Inferior parietal cortex (tissue), 1 donor: ENCODE data around the gene F2RL1.
"Not testable (repeated sequence)": the region's sequence is repeated elsewhere in the genome, so short reads cannot be mapped to it uniquely, and the experiment has no call there.

Experiments used
- DNase-seq: peaks from one replicate; pipeline ENCODE4 v3.0.0-alpha.2; 2016; ENCODE audit errors: extremely low spot score

F2RL1 gene, protein sequence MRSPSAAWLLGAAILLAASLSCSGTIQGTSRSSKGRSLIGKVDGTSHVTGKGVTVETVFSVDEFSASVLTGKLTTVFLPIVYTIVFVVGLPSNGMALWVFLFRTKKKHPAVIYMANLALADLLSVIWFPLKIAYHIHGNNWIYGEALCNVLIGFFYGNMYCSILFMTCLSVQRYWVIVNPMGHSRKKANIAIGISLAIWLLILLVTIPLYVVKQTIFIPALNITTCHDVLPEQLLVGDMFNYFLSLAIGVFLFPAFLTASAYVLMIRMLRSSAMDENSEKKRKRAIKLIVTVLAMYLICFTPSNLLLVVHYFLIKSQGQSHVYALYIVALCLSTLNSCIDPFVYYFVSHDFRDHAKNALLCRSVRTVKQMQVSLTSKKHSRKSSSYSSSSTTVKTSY

DNA sequence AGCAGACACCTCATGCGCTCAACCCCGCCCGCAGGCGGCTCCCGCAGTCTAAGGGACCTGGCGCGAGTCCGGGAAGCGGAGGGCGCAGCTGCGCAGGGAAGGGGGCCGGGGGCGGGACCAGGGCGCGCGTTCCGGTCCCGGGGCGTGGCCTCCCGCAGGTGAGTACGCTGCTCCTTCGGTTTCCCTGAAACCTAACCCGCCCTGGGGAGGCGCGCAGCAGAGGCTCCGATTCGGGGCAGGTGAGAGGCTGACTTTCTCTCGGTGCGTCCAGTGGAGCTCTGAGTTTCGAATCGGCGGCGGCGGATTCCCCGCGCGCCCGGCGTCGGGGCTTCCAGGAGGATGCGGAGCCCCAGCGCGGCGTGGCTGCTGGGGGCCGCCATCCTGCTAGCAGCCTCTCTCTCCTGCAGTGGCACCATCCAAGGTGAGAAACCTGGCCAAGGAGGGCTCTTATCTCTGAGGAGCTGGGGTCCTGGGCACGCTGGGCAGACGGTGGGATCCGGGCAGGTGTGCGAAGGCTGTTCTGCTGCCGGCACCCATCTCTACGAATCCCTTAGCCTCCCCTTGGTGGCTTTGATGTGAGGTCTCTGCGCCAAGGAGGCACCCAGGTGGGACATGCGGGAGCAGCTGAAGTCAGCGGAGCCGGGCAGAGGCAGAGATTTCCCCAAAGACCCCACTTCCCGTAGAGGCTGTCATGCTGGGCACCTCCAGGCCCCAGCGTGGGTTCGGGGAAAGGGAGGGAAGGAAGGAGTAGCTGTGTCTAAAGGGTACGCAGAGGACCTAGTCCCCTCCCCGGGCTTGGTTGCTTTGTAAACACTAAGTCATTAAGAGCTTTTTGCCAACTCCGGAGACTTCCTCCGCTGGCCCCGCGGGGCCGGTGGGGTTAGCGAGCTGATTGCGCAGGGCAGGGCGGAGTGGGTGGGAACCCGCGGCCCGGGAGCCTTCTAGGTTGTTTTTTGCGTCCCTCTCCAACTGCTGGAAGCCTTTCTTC, at the start of gene F2RL1:
F2RL1 (plus strand) TSS at position 187 of the 988 bp plus-strand sequence; CDS start at position 340, 153 bp downstream.
- no peak for DNase-seq

DNA sequence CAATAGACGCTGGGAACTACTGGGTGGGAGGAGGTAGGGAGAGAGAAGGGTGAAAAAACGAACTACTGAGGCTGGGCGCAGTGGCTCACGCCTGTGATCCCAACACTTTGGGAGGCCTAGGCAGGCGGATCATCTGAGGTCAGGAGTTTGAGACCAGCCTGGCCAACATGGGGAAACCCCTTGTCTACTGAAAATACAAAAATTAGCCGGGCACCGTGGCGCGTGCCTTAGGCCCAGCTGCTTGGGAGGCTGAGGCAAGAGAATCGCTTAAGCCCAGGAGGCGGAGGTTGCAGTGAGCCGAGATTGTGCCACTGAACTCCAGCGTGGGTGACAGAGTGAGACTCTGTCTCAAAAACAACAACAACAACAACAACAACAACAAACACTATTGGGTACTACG, 47.8 kb upstream of the F2RL1 start:
- DNase-seq: not testable (repeated sequence)

DNA sequence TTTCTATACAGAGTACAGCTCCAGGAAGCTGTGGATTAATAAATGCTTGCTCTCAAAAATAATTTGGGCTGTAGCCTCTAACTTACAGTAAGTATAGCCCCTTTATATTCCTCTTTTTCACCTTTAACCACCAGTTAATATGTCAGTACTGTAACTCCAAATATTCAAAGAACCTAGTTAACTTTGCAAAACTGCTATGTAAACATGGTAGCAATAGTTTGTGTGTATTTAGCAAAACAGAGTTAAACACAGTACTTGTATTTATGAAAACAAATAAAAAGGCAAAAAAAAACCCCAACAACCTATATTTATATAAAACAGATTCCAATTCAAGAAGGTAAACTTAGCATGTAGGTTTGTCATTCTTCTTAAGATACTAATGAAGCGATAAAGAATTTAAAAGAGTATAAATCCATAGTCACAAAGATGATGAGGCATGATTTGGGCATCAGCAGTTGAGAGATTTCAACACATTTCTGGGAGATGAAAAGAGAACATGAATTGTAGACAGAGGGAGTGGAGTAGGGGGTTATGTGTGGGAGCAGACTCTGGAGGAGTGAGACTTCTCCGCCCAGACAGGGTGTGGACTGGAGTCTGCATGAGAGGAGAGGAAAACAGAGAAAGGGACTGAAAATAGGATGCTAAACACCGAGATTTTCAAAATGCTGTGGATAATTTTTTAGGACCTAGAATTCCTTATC, 47.0 kb upstream of the F2RL1 start:
- no peak for DNase-seq

DNA sequence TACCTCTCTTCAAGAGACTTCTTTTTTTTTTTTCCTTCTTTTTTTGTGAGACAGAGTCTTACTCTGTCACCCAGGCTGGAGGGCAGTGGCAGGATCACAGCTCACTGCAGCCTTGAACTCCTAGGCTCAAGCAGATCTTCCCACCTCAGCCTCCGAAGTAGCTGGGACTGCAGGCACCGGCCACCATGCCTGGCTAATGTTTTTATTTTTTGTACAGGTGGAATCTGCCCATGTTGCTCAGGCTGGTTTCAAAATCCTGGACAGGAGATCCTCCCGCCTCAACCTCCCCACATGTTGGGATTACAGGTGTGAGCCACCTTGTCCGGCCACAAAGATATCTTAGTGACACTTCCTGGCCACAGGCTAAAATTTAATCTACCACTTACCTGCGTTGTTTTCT, 42.9 kb upstream of the F2RL1 start:
- DNase-seq: no peak

DNA sequence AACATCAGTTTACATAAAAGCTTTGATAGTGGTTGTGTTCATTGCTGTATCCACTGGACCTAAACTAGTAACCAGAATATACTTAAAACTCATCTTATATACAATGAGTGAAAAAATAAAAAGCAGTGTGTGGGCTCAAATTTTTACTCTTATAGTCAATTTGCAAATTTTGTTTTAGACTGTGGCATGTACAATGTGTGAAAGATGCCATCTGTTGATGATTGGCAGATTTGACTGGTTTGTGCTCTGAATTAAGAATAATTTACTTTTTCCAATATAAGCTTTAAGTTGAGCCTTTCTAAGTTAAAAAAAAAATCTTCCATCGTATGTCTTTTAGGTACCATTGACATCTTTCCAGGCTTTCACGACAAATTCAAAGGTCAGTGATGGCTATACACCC, 42.4 kb upstream of the F2RL1 start:
- no peak for DNase-seq

DNA sequence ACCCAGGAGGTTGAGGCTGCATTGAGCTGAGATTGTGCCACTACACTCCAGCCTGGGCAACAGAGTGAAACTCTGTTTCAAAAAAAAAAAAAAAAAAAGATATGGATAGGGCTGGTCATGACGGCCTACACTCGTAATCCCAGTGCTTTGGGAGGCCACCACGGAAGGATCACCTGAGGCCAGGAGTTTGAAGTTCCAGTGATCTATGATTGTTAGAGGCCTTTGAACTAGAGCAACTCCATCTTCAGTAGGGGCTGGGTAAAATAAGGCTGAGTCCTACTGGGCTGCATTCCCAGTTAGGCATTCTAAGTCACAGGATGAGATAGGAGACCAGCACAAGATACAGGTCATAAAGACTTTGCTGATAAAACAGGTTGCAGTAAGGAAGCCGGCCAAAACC, 38.2 kb upstream of the F2RL1 start:
- DNase-seq: not testable (repeated sequence)

DNA sequence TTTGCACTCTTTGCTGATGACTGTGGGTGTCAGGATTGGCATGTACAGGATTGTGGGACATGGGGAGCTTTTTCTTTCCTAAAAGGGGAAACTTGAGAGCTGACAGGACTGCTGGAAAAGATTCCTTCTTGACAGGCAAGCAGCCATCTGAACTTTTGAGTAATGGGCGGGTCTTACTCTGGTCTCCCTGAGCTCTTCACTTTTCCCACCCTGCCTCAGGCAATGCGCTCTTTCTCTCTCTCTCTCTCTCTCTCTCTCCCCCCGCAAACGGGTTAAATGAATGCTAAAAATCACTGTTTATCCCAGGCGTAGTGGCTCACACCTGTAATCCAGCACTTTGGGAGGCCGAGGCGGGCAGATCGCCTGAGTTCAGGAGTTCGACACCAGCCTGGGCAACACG, 37.1 kb upstream of the F2RL1 start:
- no peak for DNase-seq

DNA sequence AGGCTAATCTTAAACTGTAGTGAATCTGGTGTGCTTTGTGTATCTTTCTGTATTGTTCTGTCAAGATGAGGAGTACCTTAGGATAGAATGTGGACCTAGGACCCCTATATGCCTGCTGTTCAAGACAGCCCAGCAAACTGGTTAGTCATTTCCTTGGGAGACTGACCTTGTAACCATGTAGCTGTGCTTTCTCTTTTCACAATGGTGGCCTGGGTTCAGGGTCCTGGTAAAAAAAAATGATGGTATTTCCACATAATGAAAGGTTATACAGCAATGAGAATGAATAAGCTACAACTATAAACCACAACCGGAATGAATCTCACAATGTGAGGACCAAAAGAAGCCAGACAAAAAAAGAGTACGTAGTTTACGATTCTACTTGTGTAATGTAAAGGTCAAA, 36.4 kb upstream of the F2RL1 start:
- DNase-seq: no peak

DNA sequence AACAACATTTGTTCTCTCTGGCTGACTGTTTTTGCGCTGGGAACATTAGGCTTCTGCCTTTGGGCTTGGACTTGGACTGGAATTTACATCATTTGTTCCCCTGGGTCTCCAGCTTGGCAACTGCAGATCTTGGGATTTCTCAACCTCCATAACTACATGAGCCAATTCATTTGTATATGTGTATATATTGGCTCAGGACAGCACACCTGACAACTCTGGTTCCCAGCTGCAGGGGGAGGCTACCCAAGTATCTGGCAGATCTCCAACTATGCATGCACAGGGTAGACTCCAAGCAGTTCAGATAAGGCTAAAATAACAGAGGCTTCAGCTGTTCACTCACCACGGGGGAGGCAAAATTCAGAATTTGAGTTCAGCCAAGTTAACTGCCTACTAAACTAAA, 31.6 kb upstream of the F2RL1 start:
- no peak for DNase-seq

DNA sequence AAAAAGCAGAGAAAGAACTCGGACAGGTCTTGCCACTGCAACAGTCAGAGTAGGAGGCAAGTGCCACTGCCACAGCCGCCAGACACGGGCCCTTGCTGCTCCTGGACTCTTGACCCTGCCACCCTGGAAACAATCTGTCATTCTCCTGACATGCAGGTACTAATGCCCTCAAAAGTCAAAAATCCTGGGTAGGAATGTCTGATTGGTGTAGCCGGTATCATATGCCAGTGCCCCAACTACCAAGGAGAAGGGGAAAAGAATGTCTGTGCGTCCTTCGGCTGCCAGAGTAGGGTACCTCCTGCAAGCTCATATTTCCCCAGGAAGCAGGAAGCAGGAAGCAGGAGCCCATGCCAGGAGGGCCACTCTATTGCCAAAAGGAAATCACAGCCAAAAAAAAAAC, 30.5 kb upstream of the F2RL1 start:
- DNase-seq: no peak

DNA sequence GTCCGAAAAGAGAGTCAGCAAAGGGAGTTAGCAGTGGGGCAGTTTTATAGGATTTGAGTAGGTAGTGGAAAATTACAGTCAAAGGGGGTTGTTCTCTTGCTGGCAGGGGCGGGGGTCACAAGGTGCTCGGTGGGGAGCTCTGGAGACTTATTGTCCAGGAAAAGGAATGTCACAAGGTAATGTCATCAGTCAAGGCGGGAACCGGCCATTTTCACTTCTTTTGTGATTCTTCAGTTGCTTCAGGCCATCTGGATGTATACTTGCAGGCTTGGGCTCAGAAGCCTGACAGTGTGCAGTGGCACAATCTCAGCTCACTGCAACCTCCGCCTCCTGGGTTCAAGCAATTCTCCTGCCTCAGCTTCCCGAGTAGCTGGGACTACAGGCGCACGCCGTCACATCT, 29.6 kb upstream of the F2RL1 start:
- not testable (repeated sequence) for DNase-seq

DNA sequence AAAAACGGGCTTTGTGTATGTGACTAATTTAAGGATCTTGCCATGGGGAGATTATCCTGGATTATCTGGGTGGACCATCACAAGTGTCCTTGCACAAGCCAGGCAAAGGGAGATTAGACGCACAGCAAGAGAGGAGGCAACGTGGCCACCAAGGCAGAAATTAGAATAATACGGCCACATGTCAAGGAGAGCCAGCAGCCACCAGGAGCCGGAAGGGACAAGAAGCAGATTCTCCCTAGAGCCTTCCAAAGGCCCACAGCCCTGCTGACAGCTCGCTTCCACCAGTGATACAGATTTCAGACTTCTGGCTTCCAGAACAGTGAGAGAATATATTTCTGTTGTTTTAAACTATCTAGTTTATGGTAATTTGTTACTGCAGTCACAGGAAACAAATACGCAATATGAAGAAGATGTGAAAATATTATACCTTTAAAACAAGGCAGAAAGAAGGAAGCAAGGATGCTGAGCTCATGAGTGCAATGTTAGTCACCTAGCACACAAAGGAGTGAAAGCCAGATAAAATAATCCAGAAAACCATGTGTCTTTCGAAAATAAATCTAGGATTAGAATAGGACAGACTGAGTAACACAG, 28.7 kb upstream of the F2RL1 start:
- no peak for DNase-seq

DNA sequence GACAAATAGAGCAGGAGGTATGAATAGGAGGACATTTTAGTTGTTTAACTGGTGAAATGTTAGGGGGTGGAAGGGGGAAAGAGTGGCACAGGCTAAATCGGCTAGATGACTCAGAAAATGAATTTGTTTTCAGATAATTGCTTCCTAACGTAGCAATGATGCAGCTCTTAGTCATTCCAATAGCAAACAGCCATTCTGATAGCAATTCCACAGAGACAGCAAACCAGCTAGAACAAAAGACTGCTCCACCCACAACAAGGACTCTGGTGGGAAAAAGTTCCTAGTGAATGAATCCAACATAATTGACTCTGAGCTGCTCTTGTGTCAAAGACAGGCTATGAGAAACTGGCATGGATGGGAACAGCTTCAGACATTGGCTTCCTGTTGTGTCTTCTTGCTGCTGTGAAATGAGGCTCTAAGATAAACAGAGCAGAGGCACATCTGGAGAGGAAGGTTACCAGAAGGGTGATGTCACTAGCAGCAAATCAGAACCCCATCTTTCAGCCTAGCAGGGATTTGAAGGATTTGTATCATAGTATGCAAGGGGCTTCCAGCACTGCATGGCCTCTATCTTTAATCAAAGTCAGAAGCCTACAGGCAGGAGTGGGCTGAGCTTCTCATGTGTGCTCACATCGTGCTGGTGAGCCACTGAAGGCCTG, 28.1 kb upstream of the F2RL1 start:
- DNase-seq: no peak

DNA sequence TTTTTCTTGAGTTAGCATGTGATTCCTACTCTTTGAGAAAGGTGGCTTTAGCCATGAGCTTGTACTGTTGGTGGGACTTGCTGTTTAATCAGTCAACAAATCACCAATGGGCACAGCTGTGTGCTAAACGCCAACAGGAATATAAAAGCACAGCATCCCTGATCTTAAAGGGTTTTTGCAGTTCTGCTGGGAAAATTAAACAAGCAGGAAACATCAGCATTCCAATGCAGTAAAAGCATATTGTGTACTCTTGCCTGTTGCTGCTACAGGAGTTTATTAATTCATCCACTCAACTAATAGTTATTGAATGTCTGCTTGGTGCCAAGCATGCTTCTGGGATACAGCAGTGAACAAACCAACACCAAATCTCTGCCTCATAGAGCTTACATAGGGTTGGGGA, 27.4 kb upstream of the F2RL1 start:
- DNase-seq: no peak

DNA sequence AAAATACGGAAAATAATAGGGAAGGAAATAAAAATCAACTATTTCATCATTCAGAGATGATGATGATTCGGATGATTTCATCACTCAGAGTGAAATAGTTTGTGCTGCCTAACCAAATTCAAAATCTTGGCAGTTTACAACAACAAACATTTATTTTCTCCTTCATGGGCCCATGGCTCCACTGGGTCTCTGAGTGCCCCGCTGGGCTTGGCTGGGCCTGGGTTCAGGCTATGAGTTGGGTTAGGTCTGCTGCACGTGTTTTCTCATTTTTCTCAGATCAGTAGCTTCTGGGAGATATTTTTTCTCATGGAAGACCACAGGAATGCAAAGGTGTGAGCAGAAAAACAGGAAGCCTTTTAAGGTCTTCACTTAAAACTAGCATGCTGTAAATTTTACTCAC, 24.0 kb upstream of the F2RL1 start:
- no peak for DNase-seq

DNA sequence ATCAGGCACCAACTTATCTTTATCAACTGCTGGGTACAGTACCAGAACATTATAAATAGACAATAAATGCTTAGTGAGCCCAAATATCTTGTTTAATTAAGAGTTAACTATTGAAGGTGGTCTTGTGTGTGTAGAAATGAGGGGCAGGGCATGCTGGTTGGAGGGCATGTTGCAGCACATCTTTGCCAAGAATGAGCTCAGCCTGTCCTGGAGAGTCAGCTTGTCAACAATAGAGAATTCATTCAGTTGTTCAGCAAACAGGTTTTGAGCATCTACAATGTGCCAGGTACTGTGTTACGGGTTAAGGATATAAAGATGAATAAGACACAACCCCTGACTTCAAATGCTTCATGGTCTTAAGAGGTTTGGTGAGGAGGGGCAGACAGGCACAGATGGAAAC, 19.2 kb upstream of the F2RL1 start:
- DNase-seq: no peak

DNA sequence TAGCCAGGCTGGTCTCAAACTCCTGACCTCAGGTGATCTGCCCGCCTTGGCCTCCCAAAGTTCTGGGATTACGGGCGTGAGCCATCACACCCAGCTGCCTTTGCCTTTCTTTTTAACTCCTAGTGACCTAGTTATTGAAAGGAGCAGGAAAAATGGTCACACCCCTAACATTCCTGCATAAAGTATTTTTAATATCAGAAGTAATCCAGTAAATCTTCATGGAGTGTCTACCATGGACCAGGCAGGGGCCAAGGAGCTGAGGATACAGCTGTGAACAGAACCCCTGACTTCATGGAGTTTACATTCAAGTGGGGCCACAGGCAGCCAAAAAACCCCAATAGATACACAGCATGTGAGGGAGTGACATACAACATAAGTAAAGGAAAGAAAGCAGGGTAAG, 18.3 kb upstream of the F2RL1 start:
- no peak for DNase-seq

DNA sequence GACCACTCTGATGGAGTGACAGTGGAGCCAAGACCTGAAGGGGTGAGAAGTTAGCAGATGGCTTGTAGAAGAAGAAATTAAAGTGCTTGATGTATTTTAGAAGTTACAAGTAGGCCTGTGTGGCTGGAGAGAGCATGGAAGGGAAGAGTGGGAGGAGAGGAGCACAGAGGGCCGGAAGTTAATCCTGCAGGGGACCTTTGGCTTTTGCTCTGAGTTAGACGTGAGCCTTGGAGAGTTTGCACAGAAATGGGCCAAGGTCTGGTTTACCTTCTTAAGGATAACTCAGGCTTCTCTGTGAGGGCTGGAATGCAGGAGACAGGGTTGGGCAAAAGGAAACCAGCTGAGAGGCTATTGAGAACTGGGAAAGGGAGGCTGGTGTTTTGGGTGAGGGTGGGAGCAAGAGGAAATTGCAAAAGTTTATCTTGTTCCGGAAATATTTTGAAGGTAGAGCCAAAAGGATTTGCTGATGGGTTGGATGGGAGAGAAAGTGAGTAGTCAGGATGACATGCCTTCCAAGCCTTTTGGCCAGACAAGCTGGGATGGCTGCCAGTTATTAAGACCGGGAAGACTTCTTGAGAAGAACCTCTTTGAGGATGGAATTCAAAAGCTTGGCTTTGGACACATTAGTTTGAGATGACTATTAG, 17.5 kb upstream of the F2RL1 start:
- no peak for DNase-seq

DNA sequence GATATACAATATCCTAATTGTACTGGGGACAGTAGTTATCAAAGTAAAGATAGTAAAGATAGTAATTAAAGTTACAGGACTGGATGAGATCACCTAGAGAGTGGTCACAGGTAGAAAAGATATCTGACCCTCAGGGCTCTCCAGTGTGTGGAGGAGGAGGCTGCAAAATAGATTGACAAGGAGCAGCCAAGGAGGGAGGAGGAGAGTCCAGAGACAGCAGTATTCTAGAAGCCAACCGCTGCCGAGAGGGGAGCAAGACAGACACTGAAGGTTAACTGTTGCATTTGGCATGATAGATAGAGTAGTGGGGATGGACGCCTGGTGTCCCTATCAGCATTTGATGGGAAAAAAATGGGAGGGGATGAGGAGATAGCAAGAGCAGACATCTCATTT, 17.0 kb upstream of the F2RL1 start:
- no peak for DNase-seq

DNA sequence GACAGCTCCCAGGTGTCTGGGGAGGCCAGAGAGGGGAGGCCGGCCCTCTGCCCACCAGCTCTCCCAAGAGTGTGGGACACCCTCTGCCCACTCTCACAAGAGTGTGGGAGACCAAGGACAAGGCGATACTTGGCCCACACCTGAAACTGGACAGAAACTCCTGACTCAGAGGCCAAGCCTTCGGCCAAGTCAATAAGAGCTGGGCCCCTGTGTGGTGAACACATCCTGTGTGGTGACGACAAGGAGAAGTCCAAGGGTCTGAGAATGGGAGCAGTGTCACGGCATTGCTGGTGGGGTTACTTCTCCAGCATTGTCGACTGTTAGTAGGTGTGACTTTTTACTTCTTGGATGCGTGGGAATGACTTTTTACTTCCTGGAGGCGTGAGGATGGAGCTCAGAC, 14.6 kb upstream of the F2RL1 start:
- no peak for DNase-seq
